Body of pancreas (tissue), 4 donors: ENCODE results near the gene TSPEAR.

Experiments used
- CTCF ChIP-seq, 7 experiments: fragments of 450-650 bp in 4 of 7; fragments of 200-600 bp in 3 of 7; sonication (generic) in 3 of 7; IDR thresholded peaks; one replicate each; pipeline ENCODE4 v1.5.1; 2016 to 2019; ENCODE audit warnings: antibody characterized with exemption in 7 of 7
- POLR2A ChIP-seq, 3 donors: fragments of 450-650 bp; IDR thresholded peaks; one replicate each; pipeline ENCODE4 v1.6.1; 2016; ENCODE audit warnings: antibody characterized with exemption in 3 of 3, mild to moderate bottlenecking in 2 of 3

GRCh38 chr21:44710294-44710665 is 1.1 kb downstream of the TSPEAR start:
- TF ChIP-seq POLR2A (IDR thresholded peaks at IDR 0.05) (no peak), CTCF (IDR thresholded peaks at IDR 0.05) (no peak)
